ENCODE results near the gene BEND6. TPM values are rescaled to one million over a fixed set of nuclear protein-coding genes. Genes with fewer than 3 reads are reported as not detected.

The BEND6 gene
- polyA plus RNA-seq, 1 donor from 2014 or later: 8.6 TPM

DNA sequence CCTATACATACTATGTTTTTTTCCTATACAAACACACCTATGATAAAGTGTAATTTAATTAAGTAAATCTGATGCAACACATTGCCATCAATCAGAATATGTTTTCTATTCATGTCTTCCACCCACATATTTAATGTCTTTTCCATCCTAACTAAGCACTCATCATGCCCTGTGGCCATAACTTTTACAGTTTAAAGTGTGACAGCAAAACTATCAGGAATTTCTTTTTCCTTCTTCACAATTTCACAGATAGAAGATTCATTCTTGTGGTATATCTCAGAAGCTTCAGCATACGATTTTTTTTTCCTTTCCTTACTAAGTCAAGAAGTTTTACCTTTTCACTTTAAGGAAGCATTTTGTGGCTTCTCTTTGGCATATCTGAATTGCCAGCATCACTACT is 7.0 kb upstream of the BEND6 start:
- Histone ChIP-seq H3K9ac (ENCODE audit: low read length) (no peak overlapping the region), H3K9me3 (ENCODE audit: low read length) (no peaks in the 10 kb centered on the region), H3F3A (ENCODE audit: insufficient read depth, low read length, poor library complexity, severe bottlenecking) (no peaks in the 10 kb centered on the region), H3K27ac (ENCODE audit: low read length) (no peak overlapping the region), H3K27me3 (ENCODE audit: insufficient read depth, low read depth, low read length) (peaks cover 10% of the 10 kb centered on the region), H3K9me2 (ENCODE audit: insufficient read depth, low read length) (no peaks in the 10 kb centered on the region), H3K36me3 (ENCODE audit: insufficient read depth, low read length) (no peaks in the 10 kb centered on the region), H3K4me3 (ENCODE audit: low read length) (no peak overlapping the region), H2AFZ (ENCODE audit: low read depth, low read length) (no peak overlapping the region), H3K79me2 (replicated peaks; ENCODE audit: insufficient read depth, low read length) (no peaks in the 10 kb centered on the region), H4K20me1 (ENCODE audit: insufficient read depth) (no peaks in the 10 kb centered on the region), H3K4me2 (ENCODE audit: low read length) (no peak overlapping the region)
- TF ChIP-seq CTCF (IDR thresholded peaks at IDR 0.05; ENCODE audit: poor library complexity, severe bottlenecking) (no peak), TAF1 (IDR thresholded peaks at IDR 0.05; ENCODE audit: low read depth) (no peak), SMC3 (conservative IDR thresholded peaks at IDR 0.05; ENCODE audit: poor library complexity) (no peak), EZH2 (IDR thresholded peaks at IDR 0.05; ENCODE audit: borderline replicate concordance, insufficient read depth, low read length, poor library complexity, severe bottlenecking) (no peak), POLR2AphosphoS5 (IDR thresholded peaks at IDR 0.05) (no peak), MXI1 (conservative IDR thresholded peaks at IDR 0.05; ENCODE audit: poor library complexity, severe bottlenecking) (no peak), EP300 (conservative IDR thresholded peaks at IDR 0.05; ENCODE audit: poor library complexity, severe bottlenecking) (no peak), RAD21 (conservative IDR thresholded peaks at IDR 0.05) (no peak)
- TF ChIP-seq, protein P1, sequence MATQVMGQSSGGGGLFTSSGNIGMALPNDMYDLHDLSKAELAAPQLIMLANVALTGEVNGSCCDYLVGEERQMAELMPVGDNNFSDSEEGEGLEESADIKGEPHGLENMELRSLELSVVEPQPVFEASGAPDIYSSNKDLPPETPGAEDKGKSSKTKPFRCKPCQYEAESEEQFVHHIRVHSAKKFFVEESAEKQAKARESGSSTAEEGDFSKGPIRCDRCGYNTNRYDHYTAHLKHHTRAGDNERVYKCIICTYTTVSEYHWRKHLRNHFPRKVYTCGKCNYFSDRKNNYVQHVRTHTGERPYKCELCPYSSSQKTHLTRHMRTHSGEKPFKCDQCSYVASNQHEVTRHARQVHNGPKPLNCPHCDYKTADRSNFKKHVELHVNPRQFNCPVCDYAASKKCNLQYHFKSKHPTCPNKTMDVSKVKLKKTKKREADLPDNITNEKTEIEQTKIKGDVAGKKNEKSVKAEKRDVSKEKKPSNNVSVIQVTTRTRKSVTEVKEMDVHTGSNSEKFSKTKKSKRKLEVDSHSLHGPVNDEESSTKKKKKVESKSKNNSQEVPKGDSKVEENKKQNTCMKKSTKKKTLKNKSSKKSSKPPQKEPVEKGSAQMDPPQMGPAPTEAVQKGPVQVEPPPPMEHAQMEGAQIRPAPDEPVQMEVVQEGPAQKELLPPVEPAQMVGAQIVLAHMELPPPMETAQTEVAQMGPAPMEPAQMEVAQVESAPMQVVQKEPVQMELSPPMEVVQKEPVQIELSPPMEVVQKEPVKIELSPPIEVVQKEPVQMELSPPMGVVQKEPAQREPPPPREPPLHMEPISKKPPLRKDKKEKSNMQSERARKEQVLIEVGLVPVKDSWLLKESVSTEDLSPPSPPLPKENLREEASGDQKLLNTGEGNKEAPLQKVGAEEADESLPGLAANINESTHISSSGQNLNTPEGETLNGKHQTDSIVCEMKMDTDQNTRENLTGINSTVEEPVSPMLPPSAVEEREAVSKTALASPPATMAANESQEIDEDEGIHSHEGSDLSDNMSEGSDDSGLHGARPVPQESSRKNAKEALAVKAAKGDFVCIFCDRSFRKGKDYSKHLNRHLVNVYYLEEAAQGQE (IDR thresholded peaks at IDR 0.05; ENCODE audit: borderline replicate concordance): no peak

GRCh38 chr6:56949265-56949664 is 5.6 kb upstream of the BEND6 start:
- Histone ChIP-seq H3F3A (ENCODE audit: insufficient read depth, low read length, poor library complexity, severe bottlenecking) (no peaks in the 10 kb centered on the region), H3K9me3 (ENCODE audit: low read length) (no peaks in the 10 kb centered on the region), H3K79me2 (replicated peaks; ENCODE audit: insufficient read depth, low read length) (no peaks in the 10 kb centered on the region), H3K27ac (ENCODE audit: low read length) (no peak overlapping the region), H3K9me2 (ENCODE audit: insufficient read depth, low read length) (no peaks in the 10 kb centered on the region), H3K36me3 (ENCODE audit: insufficient read depth, low read length) (no peaks in the 10 kb centered on the region), H3K27me3 (ENCODE audit: insufficient read depth, low read depth, low read length) (peaks cover 24% of the 10 kb centered on the region), H3K4me2 (ENCODE audit: low read length) (no peak overlapping the region), H4K20me1 (ENCODE audit: insufficient read depth) (no peaks in the 10 kb centered on the region), H2AFZ (ENCODE audit: low read depth, low read length) (no peak overlapping the region), H3K4me3 (ENCODE audit: low read length) (no peak overlapping the region), H3K9ac (ENCODE audit: low read length) (no peak overlapping the region)
- TF ChIP-seq TAF1 (IDR thresholded peaks at IDR 0.05; ENCODE audit: low read depth) (no peak), EZH2 (IDR thresholded peaks at IDR 0.05; ENCODE audit: borderline replicate concordance, insufficient read depth, low read length, poor library complexity, severe bottlenecking) (no peak), CTCF (IDR thresholded peaks at IDR 0.05; ENCODE audit: poor library complexity, severe bottlenecking) (no peak), EP300 (conservative IDR thresholded peaks at IDR 0.05; ENCODE audit: poor library complexity, severe bottlenecking) (no peak), SMC3 (conservative IDR thresholded peaks at IDR 0.05; ENCODE audit: poor library complexity) (no peak), POLR2AphosphoS5 (IDR thresholded peaks at IDR 0.05) (no peak), MXI1 (conservative IDR thresholded peaks at IDR 0.05; ENCODE audit: poor library complexity, severe bottlenecking) (no peak), RAD21 (conservative IDR thresholded peaks at IDR 0.05) (no peak)
- TF ChIP-seq, protein P1 (IDR thresholded peaks at IDR 0.05; ENCODE audit: borderline replicate concordance): no peak

Measured in neural cell (in vitro differentiated cells).